CD4-positive, alpha-beta T cell treated with Interleukin-10 for 1 hour (primary cell): Measurements from ENCODE around the gene STK39.
"Not testable (repeated sequence)": the region's sequence is repeated elsewhere in the genome, so short reads cannot be mapped to it uniquely, and the experiment has no call there.

Source experiments
- DNase-seq: peaks from one replicate; pipeline ENCODE4 v3.0.0-alpha.2; 2020

STK39 gene

GRCh38 chr2:168075446-168075845 is 171.9 kb downstream of the STK39 start:
- DNase-seq, result no peak

- no peak for DNase-seq
Measured at GRCh38 chr2:168072626-168073303, 174.6 kb downstream of the STK39 start.

GRCh38 chr2:168064011-168064998 is 183.1 kb downstream of the STK39 start:
- DNase-seq, result no peak

GRCh38 chr2:168062936-168063335 is 184.5 kb downstream of the STK39 start:
- no peak for DNase-seq

GRCh38 chr2:168062054-168062453 is 185.3 kb downstream of the STK39 start:
- no peak for DNase-seq

- DNase-seq, result no peak
Measured at GRCh38 chr2:168060986-168061750, 186.2 kb downstream of the STK39 start.

- DNase-seq, result no peak
Measured at GRCh38 chr2:168059758-168060157, 187.6 kb downstream of the STK39 start.

GRCh38 chr2:168058675-168059074 is 188.7 kb downstream of the STK39 start:
- DNase-seq, result no peak

GRCh38 chr2:168056242-168056787 is 191.1 kb downstream of the STK39 start:
- no peak for DNase-seq

GRCh38 chr2:168054657-168055056 is 192.7 kb downstream of the STK39 start:
- DNase-seq, result no peak

GRCh38 chr2:168053676-168054075 is 193.7 kb downstream of the STK39 start:
- no peak for DNase-seq

- no peak for DNase-seq
Measured at GRCh38 chr2:168052773-168053172, 194.6 kb downstream of the STK39 start.

- no peak for DNase-seq
Measured at GRCh38 chr2:168050377-168050776, 197.0 kb downstream of the STK39 start.

- DNase-seq, result no peak
Measured at GRCh38 chr2:168049609-168050008, 197.8 kb downstream of the STK39 start.

GRCh38 chr2:168047091-168047690 is 200.2 kb downstream of the STK39 start:
- no peak for DNase-seq

GRCh38 chr2:168044579-168044978 is 202.8 kb downstream of the STK39 start:
- DNase-seq, result no peak

GRCh38 chr2:168044176-168044575 is 203.2 kb downstream of the STK39 start:
- DNase-seq, result no peak

- not testable (repeated sequence) for DNase-seq
Measured at GRCh38 chr2:168042127-168042824, 205.1 kb downstream of the STK39 start.

GRCh38 chr2:168039881-168040280 is 207.5 kb downstream of the STK39 start:
- DNase-seq, result no peak

- DNase-seq, result no peak
Measured at GRCh38 chr2:168037778-168038177, 209.6 kb downstream of the STK39 start.

GRCh38 chr2:168035458-168035857 is 211.9 kb downstream of the STK39 start:
- peak; percentile 12 for DNase-seq

- no peak for DNase-seq
Measured at GRCh38 chr2:168034616-168035015, 212.8 kb downstream of the STK39 start.
